RPMI7951 (cell line): ENCODE results near the gene JAKMIP2. TPM values are rescaled to one million over a fixed set of nuclear protein-coding genes. Genes with fewer than 3 reads are reported as not detected.
"Not testable (repeated sequence)": the region's sequence is repeated elsewhere in the genome, so short reads cannot be mapped to it uniquely, and the experiment has no call there.

Experiments used
- DNase-seq: peaks from one replicate; pipeline ENCODE4 v3.0.0-alpha.2; 2012; ENCODE audit warnings: low read depth
- total RNA-seq: library from RNA; depleted of rRNA; stranded (reverse); fragments of >200 nt; shearing (Covaris generic); gene quantifications from 2 replicates; pipeline ENCODE4 v1.2.3, GENCODE V29; 2014; rRNA removed

JAKMIP2 gene
- total RNA-seq, 1 experiment from 2014 or later, result under 0.01 TPM

DNA sequence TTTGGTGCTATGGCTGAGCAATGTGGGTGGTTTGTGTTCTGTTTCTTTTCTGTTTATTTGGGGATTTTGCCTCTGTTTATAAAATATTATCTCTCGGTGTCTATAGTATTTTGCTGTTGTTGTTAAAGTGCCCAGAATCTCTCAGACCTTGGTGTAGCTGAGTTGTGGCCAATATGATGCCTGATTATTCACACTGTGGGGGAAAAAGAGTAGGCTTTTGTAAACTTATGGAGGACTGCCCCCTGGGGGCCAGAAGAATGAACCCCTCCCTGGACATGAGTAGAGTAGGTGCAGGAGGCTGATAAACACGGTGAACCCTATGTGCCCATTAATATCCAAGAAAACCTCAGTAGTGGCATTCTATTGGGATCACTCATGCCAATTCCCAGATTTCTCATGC is 223.7 kb downstream of the JAKMIP2 start:
- peak; percentile 78 for DNase-seq

DNA sequence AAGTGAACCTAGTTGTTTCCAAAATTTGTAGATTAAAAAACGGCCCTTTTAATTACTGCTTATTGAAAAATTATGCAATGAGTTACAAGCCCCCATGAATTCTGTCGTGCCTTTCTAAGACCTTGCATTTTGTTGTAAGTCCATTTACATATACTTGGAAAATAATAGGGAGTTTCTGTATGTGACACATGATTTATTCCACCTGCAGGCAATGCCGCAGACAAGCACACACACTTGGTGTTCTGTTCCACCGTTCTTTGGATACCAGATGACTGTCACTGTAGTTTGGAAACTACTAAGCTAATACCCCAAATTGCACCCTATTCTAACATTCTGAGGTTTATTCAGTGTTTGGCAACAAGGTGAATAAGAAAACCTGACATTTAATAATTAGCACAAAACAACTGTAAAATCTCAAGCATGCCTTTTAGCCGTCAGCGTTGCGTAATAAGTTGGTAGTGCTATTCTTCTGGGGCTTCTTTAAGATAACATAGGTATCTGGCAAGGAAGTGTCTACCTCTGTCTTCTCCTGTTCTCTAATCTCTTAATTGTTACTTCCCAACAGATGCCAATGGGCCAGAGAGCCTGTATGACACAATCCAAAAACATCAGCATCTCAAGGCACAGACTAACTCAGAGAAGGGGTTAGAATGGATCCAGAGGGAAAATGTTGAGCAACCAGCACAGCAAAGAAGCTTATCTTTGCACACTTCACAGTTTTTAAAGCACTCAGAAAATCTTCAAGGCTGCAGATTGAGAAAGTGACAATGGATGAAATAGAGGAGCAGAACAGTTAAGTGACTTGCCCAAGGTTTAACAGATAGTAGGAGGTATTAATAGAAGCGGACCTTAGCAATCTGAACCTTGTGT is 224.4 kb downstream of the JAKMIP2 start:
- no peak for DNase-seq

DNA sequence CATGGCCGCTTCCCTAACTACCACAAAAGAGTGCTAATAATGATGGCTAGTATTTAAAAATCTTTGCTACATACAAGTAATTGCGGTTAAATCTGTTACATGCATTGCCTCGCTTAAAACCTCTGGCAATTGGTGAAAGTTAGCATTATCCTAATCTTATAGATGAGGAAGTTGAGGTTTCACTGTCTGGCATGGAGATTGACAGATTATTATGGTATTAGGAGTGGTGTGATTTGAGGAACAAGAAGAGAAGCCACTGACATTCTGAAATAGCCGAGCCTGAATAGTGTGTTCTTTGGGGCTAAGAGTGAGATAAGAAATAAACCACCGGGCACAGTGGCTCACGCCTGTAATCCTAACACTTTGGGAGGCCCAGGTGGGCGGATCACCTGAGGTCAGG is 227.4 kb downstream of the JAKMIP2 start:
- no peak for DNase-seq

DNA sequence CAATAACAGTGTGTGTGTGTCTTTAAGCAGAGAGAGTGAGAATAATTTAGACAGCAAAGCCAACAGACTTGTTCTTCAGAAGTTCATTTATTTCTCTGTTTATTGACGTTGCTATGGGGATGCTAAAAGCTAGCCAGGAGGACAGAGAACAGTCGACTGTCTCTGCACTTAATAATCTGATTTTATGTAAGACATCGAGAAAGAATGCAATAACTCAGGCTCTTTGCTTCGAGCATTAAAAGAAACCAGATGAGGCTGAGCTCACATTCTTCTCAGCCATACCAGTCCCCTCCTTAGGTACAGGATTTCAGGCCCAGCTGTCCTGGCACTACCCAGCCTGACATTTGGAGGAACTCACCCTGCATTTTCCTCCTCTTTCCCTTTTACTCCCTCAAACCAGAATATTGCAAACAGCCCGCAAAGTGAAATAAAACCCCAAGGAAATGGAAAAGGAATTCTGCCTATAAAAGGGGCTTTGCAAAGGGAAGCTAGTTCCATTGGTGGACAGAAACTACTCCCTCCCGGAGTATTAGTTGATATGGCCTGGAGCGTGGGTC is 228.2 kb downstream of the JAKMIP2 start:
- DNase-seq, result peak; percentile 93

DNA sequence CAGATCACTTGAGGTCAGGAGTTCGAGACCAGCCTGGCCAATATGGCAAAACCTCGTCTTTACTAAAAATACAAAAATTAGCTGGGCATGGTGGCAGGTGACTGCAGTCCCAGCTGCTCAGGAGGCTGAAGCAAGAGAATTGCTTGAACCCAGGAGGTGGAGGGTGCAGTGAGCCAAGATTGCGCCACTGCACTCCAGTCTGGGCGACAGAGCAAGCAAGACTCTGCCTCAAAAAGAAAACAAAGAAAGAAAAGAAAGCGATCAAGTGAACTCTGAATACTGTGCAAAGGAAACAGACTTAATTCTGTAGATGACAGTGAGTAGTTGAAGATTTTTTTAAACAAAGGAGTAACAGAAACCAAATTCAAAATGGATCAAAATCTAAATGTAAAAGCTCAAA is 228.7 kb downstream of the JAKMIP2 start:
- DNase-seq, result not testable (repeated sequence)

DNA sequence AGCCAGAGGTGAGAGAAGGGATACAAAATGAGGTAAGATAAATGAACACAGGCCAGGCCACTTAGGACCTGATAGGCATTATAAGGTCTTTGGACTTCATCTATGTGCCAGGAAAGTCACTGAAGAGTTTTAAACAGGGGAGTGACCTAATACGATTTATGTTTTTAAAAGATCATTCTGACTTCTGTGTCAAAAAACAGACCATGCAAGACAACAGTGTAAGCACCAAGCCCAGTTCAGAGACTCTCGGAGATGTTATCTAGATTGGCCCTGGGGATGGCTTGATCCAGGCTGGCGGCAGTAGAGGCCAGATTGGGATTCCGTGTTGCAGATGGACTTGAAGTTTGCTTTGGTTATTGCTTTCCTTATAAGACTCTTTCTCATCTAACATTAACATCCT is 229.6 kb downstream of the JAKMIP2 start:
- no peak for DNase-seq

DNA sequence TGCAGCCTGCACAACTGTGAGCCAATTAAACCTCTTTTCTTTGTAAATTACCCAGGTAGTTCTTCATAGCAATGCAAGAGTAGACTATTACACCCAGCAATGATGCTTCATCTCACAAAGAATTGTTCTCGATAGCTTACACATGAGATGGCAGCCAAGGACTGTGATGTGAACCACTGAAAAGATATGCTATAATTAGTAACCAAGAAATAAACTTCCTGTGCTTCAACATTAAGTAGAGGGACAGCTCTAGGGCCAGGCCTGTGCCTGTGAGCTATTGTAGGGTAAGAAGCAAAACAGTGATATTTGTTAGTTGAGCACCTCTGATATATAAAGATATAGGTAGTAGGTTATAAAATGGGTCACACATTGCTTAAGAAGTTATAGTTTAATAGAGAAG is 230.9 kb downstream of the JAKMIP2 start:
- no peak for DNase-seq

DNA sequence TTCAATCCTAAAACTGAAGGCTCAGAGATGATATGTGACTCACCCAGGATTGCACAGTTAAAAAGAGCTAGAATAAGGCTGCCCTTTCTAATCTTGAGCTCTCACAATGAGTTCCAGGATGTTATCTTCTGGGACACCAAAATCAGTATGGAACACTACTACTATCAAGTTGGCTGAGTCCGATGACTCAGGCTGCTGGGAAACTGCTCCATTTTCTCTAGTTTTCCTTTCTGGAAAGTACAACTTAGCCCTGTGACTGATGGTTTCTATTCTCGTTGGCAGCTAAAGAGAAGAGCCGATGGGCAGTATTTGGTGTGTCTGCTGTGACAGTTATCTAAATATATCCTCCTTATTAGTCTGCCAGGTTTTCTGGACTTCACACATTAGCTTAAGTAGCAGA is 234.8 kb downstream of the JAKMIP2 start:
- DNase-seq, result peak; percentile 70

DNA sequence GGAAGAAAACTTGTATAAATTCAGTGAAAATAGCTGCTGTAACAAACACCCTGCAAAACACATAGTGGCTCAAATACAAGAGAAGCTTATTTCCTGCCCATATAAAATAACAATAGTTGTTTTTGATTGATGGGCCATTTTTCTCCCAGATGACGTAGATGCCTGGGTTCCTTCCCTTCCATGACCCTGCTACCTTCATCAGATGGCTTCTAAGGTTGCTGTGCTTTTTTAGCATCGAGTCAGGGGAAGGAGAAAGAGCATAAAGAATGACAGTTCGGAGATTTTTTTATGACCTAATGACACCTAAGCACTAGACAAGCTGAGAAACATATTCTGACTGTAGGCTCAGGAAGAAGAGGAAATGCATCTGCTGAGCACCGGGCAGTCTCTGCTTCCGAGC is 238.0 kb downstream of the JAKMIP2 start:
- DNase-seq, result no peak

DNA sequence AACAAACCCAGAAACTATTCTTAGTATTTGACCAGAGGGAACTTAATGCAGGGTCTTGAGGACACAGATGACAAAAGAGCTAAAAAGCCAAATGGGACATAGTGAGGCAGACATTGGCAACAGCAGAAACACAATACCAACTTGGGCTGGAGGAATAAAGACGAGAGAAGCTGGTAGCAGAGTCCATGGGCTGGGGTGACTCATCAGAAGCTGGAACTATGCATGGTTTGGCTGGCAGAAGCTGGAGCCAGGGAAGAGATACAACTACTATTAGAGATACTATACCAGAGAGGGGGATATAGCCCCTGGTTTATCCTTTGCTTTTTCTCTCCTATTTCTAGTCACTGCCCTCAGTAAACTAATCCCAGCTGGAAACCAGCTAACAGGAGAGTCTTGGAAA is 243.5 kb downstream of the JAKMIP2 start:
- peak; percentile 79 for DNase-seq

DNA sequence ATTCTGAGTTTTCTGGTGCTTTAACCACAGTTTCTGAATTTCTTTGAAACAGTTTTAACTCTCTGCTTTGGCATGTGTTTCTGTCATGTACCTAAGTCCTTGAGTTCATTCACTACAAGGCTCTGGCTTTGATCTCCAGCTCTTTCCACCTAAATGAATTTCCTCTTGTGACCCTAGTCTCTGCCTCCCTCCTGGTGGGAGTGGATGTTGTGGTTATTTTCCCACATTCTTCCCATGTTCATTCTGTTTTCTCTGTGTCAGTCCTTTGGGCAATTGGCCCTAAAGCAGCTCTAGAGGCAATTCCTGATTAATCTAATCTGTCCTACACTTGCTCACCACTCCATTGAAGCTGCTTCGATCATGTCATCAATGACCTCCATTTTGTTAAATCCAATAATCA is 244.3 kb downstream of the JAKMIP2 start:
- DNase-seq, result peak; percentile 91

Other genes with a start within 250 kb of the JAKMIP2 start
- not detected in 2 replicates for gene SPINK1, start 48.9 kb upstream of the JAKMIP2 start, total RNA-seq
- gene SCGB3A2, start 96.0 kb upstream of the JAKMIP2 start, total RNA-seq, result not detected in 2 replicates
- gene C5orf46, start 123.8 kb upstream of the JAKMIP2 start, total RNA-seq, result 0.36 and 1.5 TPM in 2 replicates